Fibroblast of skin of abdomen (primary cell): ENCODE results near the gene SSTR3.

Experiments used
- DNase-seq: peaks from one replicate; pipeline ENCODE4 v3.0.0-alpha.2; 2013

SSTR3 gene

DNA sequence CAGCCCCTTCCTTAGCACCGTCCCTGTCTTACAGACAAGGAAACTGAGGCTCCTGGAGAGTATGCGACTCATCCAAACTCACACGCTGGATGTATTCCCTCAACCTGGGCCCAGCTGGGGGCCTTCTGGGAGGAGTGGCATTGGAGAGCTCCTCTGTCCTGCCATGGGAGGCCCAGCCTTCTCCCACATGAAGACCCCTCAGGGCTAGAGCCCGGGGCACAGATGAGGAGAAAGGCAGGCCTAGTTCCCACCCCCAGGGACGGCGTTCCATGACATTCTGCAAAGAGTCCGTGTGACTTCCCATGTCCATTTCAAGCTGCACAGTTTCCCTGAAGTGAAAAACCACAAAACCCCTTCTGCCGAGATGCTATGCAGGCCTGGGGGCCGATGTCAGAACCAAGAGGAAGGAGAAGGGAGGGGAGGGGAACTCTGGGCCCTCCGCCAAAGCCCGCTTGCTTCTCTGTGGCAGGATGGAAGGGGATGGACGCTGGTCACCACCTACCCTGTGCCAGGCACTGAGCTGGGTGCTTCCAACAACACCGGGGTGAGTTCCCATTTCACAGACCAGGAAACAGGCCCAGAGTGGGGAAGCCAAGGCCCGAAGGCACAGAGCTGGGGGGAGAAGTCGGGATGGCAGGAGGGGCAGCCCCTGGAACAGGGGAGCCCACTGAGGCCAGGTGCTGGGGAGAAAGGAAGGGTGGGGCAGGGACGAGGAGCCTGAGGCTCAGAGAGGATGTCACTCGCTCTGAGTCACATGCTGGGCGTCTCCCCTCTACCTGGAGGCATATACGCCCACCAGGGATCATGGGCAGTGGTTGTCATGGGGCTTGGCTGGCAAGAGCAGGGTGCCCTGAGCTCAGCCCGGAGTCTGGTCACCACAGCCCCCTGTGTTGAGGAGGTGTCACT lies 16.1 kb upstream of the SSTR3 start:
- peak; percentile 80 for DNase-seq

DNA sequence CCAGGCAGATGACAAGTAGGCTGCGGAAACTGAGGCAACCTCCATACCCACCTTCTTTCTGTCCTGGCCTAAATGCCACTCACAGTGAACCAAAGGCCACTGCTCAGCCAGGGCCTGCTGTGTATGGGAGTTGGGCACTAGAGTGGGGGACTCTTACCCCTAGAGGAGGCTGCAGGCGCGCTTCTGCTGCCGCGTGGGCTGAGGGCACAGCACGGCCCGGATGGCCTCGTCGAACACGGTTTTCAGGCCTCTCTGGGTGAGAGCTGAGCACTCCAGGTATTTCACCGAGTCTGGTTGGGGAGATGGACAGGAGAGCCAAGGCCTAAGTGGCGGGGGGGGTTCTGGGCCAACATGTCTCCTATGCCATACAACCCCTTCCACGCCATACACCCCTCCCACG lies 14.2 kb upstream of the SSTR3 start:
- DNase-seq = no peak

DNA sequence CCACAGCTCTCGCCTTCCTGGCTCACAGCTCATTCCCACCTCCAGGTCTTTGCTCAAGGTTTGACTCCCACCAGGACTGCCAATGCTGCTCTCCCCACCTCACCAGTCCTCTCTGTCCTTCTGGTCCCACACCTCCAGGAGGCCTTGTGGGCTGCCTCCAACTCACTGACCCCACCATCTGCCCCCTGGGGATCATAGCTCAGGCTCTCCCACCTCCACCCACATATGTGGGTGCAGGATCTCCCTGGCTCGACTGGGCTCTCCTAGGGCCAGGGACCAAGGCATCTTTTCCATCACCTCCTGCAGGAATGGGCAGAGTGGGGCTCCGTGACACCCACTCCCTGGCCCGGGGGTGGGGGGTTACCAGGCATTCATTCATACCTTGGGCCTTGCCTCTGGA lies 13.8 kb upstream of the SSTR3 start:
- no peak for DNase-seq

DNA sequence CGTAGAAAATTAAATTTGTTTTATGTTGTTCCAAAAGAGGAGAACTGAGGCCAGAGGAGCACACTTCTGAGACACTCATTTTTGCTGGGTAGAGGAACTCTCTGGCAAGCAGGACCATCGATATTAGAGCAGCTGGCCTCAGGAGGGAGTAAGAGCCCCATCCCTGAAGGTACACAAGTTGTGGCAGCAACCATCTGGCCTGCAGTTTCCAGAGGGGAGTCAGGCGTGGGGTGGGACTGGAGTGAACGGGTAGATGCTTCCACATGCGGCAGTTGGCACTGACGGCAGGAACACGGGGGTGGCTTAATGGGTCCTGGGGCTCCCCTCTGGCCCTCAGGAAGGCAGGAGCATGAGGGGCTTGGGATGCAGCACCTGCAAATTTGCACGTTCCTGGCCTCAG lies 13.2 kb upstream of the SSTR3 start:
- DNase-seq = no peak

DNA sequence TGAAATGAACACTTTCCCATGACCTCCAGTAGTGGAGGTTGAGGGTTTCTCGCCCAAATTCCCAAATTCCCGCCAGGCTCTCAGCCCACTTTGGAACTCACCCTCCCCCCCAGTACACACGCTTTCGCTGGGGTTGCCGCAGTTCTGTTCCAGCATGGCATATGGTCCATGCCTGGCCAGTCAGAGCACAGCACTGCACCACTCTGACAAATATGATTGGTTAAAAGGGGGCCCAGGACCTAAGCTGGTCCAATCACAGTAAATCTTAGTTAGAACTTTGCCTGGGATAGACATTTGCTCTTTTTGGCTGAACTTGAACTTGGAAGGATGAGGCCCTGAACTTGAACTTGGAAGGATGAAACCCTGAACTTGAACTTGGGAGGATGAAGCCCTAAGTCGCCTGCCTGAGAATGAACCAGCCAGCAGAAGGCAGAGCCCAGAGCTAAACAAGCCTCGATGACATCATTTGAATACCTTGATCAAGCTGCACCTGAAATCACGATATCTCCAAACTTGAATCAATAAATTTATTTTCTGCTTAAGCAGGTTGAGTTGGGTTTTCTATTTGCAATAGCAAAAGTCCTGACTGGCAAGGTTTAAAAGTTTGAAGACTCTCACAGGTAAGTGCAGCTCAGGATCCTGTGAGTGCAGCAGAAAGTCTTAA lies 12.6 kb upstream of the SSTR3 start:
- DNase-seq = no peak

DNA sequence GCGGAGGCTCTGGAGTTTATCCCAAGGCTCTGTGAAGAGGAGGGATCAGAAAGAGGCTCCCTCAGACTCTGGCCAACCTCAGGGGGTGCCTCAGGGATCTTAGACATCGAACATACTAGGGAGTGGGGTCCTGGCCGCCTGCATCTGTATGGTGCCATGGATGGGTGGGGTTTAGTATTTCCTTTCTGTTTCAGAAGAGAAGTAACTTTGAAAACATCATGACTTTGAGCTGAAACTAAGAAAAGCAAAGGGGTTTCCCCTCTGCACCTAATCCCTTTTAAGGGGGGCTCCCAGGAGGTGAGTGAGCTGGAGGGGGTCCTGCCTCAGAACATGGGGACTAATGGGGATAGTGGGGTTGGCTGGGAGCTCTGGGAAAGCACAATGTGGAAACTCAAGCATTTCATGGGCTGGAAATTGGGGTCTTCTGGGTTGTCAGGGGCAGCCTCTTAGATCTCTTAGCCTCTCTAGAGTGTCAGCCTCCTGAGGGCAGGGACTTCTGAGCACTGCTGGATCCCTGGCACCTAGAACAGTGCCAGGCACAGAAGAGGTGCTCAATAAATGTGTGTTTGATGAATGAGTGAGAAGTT lies 11.8 kb upstream of the SSTR3 start:
- no peak for DNase-seq

DNA sequence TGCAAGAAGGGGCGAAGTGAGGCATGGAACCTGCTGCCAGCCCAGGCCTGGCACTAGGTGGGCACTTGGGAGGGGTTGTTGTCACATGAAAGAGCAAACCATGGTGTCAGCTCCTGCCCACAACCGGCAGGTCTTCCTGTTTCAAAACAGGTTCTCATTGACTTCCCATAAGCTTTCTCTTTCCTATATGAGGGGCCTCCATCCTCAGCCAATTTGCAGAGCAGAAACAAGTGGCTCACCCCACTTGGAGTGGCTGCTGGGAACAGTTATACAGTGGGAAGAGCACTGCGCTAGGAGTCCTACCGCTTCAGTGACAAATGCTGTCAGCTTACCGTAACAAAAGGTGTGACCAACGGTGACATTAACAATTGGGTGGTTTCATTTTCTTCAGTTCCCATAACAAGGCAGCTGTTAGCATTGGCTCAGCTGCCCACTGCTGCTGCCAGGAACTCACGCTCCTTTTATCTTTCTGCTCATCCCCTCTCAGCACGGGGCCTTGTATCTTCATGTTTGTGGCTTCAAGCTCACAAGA lies 10.2 kb upstream of the SSTR3 start:
- DNase-seq = no peak

DNA sequence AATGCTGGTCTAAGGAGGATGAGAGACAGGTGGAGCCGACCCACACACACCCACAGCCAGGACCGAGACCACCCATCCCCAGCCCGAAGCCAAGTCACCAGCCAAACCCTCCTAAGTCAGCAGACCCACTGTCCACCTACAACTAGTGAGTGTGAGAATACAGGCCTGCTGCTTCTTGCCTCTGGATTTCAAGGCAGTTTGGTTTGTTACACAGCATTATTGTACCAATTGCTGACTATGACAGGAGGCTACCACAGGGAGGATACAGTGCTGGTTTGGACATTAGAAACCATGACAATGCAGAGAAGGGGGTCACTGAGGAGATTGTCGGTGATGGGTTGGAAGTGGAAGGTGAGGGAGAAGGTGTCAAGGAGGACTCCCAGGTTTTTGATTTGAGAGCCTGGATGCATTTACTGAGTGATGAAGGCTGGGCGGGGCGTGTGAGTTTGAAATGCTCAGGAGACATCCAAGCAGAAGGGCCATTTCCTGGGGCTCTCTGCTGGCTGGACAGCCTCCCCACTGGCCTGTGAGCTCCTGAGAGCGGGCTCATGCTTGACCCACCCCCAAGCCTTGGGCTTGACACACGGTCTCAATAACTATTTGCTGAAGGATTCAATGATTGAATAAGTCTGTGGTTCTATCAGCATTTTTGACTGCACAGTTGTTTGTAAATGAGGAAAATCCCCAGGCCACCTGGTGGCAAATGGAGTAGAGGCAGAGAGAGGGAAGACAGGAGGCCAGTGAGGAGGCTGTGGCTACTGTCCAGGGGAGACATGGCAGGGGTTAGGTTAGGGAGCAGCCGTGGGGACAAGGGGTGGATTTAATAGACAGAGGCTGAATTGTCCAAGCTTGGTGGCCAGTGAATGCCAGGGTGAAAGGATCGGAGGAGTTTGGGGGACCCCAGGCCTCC lies 9.4 kb upstream of the SSTR3 start:
- DNase-seq = no peak

DNA sequence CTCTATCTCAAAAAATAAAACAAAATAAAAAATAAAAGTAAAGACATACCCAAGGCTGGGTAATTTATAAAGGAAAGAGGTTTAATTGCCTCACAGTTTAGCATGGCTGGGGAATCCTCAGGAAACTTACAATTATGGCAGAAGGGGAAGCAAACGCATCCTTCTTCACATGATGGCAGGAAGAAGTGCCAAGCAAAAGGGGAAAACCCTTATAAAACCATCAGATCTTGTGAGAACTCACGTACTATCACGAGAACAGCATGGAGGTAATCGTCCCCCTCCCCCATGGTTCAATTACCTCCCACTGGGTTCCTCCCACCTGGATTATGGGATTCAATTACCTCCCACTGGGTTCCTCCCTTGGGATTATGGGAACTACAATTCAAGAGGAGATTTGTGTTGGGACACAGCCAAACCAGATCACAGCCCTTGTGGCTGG lies 8.3 kb upstream of the SSTR3 start:
- DNase-seq = peak; percentile 21

DNA sequence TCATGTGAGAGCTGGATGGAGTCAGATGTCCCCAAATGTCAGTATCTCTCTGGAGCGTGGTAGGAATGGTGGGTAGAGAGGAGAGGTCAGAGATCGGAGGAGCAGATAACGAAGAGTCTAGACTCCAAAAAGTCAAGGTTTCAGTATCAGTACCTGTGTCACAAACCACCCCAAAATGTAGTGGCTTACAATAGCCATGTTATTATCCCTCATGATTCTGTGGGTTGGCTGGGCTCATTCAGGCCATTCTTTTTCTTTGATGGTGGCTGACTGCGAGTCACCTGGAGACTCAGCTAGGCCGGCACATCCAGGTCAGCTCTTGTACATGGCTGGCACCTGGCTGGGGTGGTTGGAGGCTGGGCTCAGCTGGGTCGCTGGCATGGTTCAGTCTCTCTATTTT lies 7.3 kb upstream of the SSTR3 start:
- DNase-seq = no peak

DNA sequence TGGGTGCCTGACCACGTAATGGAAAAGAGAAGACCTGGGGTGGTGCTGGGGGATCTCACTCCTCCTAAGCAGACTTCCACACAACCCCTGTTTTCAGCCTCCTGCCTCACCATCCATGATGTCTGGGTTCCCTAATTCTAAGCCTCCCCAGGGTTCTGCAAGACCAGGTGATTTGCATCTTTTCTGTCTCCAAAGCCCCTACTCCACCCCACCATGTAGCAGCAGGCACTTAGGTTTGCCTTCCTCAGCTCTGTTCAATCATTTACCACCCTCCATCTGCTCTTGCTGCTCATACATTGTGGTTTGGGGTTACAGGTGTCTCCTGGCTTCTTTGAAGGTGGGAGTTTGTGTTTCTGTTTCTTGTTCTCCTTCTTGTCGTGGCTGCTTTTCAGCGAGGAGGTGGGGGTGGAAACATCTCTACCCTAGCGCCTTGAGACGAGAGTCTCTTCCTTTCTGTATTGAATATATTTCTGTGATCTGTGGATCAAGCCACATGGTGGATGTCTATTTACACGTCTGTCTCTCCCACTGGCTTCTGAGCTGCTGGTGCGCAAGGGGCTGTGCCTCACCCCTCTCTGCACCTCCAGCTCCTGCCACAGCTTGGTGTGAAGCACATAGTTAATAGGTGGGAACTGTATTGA lies 6.6 kb upstream of the SSTR3 start:
- no peak for DNase-seq

DNA sequence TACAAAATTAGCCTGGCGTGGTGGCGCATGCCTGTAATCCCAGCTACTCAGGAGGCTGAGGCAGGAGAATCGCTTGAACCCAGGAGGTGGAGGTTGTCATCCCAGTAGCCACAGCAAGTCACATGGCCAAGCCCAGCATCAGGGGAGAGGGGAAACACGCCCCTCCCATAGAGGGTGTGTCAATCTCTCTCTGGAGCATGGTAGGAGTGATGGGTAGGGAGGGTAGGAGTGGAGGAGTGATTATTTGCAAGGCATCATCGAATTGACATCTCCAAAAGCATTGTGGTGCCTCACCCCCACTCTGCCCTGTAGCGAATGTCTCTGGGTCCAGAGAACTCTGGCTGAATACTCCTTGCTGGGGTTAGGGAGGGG lies 6.1 kb upstream of the SSTR3 start:
- DNase-seq = no peak

DNA sequence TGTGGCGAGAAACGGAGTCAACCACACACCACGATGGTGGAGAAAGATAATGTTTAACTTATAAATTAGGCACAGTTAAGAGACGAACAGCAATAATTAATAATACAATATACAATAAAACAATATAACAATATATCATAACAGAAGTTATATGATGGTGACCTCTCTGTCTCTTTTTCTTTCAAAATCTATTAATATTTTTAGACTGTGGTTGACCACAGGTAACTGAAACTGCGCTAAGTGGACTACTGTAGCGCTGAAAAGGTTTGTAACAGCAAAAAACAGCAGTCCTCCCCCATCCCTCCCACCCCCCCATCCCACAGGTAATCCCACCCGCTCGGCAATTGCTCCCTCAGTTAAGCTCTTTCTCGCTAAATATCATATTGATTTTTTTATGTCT lies 3.6 kb upstream of the SSTR3 start:
- DNase-seq = no peak

DNA sequence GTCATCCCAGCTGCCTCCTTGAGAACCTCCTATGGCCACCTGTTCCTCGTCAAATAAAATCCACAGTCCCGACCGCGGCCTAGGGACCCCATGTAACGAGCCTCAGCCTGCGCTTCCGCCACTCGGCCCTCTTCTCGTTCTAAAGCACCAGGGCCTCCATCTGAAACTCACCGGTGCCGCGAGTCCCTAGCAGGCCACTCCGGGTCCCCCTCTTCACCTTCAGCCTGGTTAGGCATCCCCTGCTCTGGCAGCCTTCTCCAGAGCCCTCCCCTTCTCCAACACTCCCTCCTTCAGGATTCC lies 2.4 kb upstream of the SSTR3 start:
- no peak for DNase-seq

DNA sequence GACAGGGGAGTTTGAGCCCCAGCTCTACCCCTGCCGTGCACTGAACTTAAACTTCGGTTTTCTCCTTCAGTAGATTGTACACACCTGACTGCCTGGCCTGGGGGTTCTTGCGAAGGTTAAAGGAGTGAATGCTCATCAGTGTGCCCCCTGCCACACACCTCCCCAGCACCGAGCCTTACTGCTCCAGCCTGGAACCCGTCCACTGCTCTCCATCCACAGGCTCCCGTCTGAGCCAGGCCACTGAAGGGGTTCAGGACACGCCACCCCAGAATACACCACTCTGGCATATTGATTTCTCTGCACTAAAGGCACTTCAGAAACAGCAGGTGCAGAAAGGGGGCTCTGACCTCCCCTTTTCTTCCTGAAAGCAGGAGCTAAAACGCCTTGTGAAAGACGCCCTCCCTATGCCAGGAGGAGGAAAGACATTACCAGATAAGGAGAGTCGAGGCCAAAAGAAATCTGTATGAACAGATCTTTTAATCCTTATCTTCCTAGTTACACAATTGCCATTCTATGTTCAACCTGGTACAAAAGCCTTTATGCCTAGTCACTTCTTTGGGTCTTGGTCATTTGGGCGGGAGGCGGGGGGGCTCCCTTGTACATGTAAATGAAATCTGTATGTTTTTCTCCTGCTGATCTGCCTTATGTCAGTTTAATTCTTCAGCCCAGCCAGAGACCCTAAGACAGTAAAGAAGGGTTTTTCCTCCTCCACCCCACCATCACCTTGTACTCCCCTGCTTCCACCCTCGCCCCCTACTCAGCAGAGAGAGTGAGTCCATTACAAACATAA lies 1.9 kb upstream of the SSTR3 start:
- DNase-seq = no peak

DNA sequence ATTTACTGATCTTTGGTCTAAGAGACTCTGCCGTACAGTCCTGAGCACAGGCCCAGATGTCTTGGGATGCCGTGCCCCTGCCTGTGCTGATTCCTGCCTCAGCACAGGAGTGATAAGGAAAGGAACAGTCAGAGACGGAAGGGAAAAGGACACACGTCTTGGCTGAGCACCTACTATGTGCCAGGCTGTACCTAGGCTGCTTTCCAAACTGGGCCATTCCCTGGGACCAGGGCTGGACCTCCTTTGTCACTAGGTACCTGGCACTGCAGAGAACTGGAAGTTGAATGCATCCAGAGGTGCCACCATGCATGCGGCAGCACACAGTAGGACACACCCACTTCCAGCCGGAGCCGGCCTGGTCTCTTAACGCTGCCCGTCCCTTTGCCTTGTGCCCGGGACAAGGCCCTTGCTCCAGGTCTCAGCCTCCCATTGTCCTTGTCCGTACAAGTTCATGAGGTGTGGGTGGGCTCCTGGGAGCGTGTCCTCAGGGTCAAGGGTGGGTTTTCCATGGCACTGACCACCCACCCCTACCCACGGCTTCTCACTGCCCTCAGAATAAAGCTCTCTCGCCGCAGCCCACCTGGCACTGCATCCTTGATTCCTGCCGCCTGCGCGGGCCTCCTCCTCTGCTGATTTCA lies 1.1 kb upstream of the SSTR3 start:
- DNase-seq = no peak

DNA sequence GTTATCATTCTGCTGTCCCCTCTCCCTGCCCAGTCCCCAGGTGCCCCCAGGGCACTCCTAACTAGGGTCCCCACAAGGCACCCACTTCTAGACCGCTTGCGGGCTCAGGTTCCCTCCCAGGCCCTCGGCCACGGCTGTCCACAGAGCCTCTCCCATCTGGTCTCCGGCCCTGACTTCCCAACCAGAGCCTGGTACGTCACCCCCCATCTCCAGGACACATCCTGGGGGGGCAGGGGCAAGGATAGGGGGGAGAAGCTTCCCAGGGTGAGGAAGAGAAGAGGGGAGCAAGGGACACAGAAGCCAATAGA lies 457 bp downstream of the SSTR3 start:
- no peak for DNase-seq

DNA sequence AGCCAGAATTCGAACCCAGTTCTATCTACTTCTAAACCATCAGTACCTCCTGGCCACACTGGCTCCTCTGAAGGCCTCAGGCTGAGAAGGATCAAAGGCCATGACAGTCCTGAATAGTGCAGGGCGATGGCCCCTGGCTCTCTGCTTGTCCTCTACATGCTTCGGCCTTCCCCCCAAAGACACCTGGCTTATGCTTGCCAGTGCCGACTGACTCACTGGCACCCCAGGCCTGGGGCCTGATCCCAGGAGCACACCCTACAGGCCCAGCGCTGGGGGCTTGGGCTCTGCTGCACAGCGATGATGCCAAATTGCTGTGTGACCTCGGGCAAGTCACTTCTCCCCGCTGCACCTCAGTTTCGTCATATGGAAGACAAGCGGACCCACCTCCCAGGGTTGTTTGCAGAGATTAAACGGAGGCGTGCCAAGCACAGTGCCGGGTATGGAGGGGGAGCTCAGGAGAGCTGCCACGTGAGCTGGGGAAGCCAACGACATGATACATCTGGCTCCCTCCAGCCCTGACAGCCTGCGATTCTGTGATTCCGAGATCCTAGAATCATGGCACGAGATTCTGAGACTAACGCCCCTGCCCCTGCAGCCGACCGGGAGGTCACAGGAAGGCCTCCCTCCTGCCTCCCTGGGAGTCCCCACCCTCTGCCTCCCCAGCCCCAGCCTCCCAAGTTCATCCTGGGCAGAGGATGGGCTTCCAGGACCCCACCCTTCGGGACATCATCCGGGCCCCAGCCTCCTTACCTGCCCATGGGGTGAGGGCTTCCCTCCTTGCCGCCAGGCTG lies 1.0 kb downstream of the SSTR3 start:
- no peak for DNase-seq

DNA sequence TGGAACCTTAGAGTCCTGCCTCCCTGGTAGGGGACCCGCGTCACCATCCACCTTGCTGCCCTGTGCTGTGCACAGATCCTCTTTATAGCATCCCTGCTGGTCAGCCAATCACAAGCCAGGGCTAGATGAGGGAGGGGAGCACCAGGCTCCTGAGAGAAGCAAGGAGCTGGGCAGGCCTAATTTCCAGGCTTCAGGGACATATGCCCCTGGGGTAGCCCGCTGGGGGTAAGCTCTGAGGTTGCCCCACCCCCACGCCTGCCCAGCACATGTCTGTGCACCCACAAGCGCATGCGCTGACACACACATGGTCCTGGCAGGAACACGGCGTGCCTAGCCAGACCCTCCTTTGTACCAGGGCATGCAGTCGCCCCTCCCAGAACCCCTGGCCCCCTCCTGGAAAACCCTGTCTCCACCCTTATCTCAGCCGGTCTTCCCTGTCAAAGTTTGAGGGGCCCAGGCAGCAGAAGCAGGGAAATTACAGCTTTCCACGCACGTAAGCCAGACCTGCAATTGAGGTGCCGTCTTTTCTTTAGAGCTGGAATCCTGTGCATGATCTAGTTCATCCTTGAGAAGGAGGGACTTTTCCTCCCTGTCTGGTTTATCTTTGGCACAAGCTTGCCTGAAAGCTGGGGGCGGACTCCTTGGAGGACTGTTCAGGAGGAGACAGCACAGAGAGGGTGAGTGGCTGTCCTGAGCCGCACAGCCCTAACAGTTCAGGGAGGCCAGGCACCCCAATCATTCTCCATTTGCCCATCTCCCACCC lies 2.1 kb downstream of the SSTR3 start:
- no peak for DNase-seq
